Fibroblast of gingiva (primary cell): ENCODE results near the gene SLC38A4.
A peak's percentile ranks its signal among the peaks of the same experiment; 100 is the strongest.
"Not testable (repeated sequence)": the region's sequence is repeated elsewhere in the genome, so short reads cannot be mapped to it uniquely, and the experiment has no call there.

ENCODE experiments used
- DNase-seq: peaks from one replicate; pipeline ENCODE4 v3.0.0-alpha.2; 2011; ENCODE audit warnings: low read depth

The SLC38A4 gene

GRCh38 chr12:46774322-46774633 lies 51.5 kb downstream of the SLC38A4 start:
- DNase-seq: no peak

GRCh38 chr12:46773586-46774321 lies 52.0 kb downstream of the SLC38A4 start:
- DNase-seq: peak; percentile 79

- DNase-seq: no peak
Observed at GRCh38 chr12:46771268-46771827, 54.4 kb downstream of the SLC38A4 start.

GRCh38 chr12:46770501-46771183 lies 55.2 kb downstream of the SLC38A4 start:
- peak; percentile 67 for DNase-seq

- no peak for DNase-seq
Observed at GRCh38 chr12:46764005-46764404, 61.8 kb downstream of the SLC38A4 start.

- no peak for DNase-seq
Observed at GRCh38 chr12:46763230-46763629, 62.6 kb downstream of the SLC38A4 start.

- no peak for DNase-seq
Observed at GRCh38 chr12:46754550-46754949, 71.2 kb downstream of the SLC38A4 start.

- DNase-seq: no peak
Observed at GRCh38 chr12:46752396-46752795, 73.4 kb downstream of the SLC38A4 start.

GRCh38 chr12:46751173-46751572 lies 74.6 kb downstream of the SLC38A4 start:
- DNase-seq: no peak

- DNase-seq: no peak
Observed at GRCh38 chr12:46749322-46749721, 76.5 kb downstream of the SLC38A4 start.

GRCh38 chr12:46744283-46744682 lies 81.5 kb downstream of the SLC38A4 start:
- DNase-seq: peak; percentile 45

GRCh38 chr12:46743456-46743855 lies 82.3 kb downstream of the SLC38A4 start:
- DNase-seq: peak; percentile 59

- not testable (repeated sequence) for DNase-seq
Observed at GRCh38 chr12:46742271-46742670, 83.5 kb downstream of the SLC38A4 start.

GRCh38 chr12:46725332-46725731 lies 100.5 kb downstream of the SLC38A4 start:
- no peak for DNase-seq

- no peak for DNase-seq
Observed at GRCh38 chr12:46723629-46724419, 102.0 kb downstream of the SLC38A4 start.

GRCh38 chr12:46722394-46723185 lies 103.2 kb downstream of the SLC38A4 start:
- peak; percentile 64 for DNase-seq

GRCh38 chr12:46718495-46718894 lies 107.3 kb downstream of the SLC38A4 start:
- no peak for DNase-seq

GRCh38 chr12:46717868-46718267 lies 107.9 kb downstream of the SLC38A4 start:
- no peak for DNase-seq

- DNase-seq: no peak
Observed at GRCh38 chr12:46717159-46717558, 108.6 kb downstream of the SLC38A4 start.
